ENCODE measurements around the gene MYBBP1A.

MYBBP1A gene

DNA sequence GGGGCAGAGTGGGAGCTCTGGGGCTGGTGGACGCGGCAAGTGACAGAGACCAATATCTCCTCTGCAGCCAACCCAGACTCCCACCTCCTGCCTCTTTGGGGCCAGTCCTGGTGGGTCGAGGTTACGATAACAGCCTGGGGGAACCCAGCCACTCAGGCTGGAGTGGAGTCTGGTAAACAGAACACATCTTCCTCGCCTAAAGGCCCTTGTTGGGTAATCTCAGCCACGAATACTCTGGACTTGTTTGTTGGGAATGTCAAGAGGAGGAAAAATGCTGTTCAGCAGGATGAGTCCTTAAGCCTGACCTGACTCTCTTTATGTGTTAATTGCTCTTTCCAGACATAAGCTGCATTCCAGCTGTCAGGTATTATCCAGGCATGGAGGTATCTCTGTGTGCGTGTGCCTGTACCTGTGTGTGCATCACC, 64.5 kb downstream of the MYBBP1A start:
- Histone ChIP-seq H3K36me3 (ENCODE audit: control insufficient read depth in 4 of 4, insufficient read depth in 4 of 4, low read length in 3 of 4) (peaks cover 0 to 32% (median 2%) of the 10 kb centered on the region in 4 experiments), H3K4me3 (ENCODE audit: control insufficient read depth in 1 of 7, extremely low read depth in 1 of 7, insufficient read depth in 4 of 7, low read depth in 2 of 7, low read length in 6 of 7) (no peak overlapping the region), H3K9me3 (ENCODE audit: control extremely low read depth in 1 of 5, control insufficient read depth in 4 of 5, insufficient read depth in 2 of 5, low read depth in 1 of 5, low read length in 4 of 5) (no peaks in the 10 kb centered on the region), H3K4me1 (ENCODE audit: control extremely low read depth in 1 of 4, control insufficient read depth in 4 of 4, insufficient read depth in 4 of 4, low read length in 3 of 4) (peaks cover 2 to 47% (median 42%) of the 10 kb centered on the region in 4 experiments), H3K27ac (ENCODE audit: insufficient read depth in 1 of 2, low read depth in 1 of 2, low read length in 2 of 2, poor library complexity in 1 of 2, severe bottlenecking in 2 of 2) (no peak overlapping the region), H3K27me3 (replicated peaks in 2 of 5; ENCODE audit: control insufficient read depth in 4 of 5, insufficient read depth in 5 of 5, low read length in 4 of 5) (no peaks in the 10 kb centered on the region)
- CTCF ChIA-PET: interaction anchor here (1.0 to 2.4 kb wide), 5 partner anchors 8 to 72 kb away, joined by 3 to 9 read pairs (median 4); no protein-coding TSS in a partner anchor
- 96% methylated on average over 5 of the region's 7 CpGs for WGBS (ENCODE audit: insufficient coverage)
- no peak for DNase-seq
- POLR2A ChIA-PET: no interaction called here

- 90% methylated on average over 5 of the region's 9 CpGs for WGBS (ENCODE audit: insufficient coverage)
- Histone ChIP-seq H3K4me3 (ENCODE audit: control insufficient read depth in 1 of 7, extremely low read depth in 1 of 7, insufficient read depth in 4 of 7, low read depth in 2 of 7, low read length in 6 of 7) (no peak overlapping the region), H3K27ac (ENCODE audit: insufficient read depth in 1 of 2, low read depth in 1 of 2, low read length in 2 of 2, poor library complexity in 1 of 2, severe bottlenecking in 2 of 2) (no peak overlapping the region), H3K36me3 (ENCODE audit: control insufficient read depth in 4 of 4, insufficient read depth in 4 of 4, low read length in 3 of 4) (peaks cover 0 to 32% (median 2%) of the 10 kb centered on the region in 4 experiments), H3K4me1 (ENCODE audit: control extremely low read depth in 1 of 4, control insufficient read depth in 4 of 4, insufficient read depth in 4 of 4, low read length in 3 of 4) (peaks cover 2 to 52% (median 46%) of the 10 kb centered on the region in 4 experiments), H3K27me3 (replicated peaks in 2 of 5; ENCODE audit: control insufficient read depth in 4 of 5, insufficient read depth in 5 of 5, low read length in 4 of 5) (no peaks in the 10 kb centered on the region), H3K9me3 (ENCODE audit: control extremely low read depth in 1 of 5, control insufficient read depth in 4 of 5, insufficient read depth in 2 of 5, low read depth in 1 of 5, low read length in 4 of 5) (no peaks in the 10 kb centered on the region)
- ChIA-PET POLR2A (no interaction called here), CTCF (interaction anchor here (1.0 to 2.4 kb wide), 5 partner anchors 8 to 72 kb away, joined by 3 to 9 read pairs (median 4); no protein-coding TSS in a partner anchor)
- no peak for DNase-seq
Measured at GRCh38 chr17:4490109-4490591, 65.0 kb downstream of the MYBBP1A start.

DNA sequence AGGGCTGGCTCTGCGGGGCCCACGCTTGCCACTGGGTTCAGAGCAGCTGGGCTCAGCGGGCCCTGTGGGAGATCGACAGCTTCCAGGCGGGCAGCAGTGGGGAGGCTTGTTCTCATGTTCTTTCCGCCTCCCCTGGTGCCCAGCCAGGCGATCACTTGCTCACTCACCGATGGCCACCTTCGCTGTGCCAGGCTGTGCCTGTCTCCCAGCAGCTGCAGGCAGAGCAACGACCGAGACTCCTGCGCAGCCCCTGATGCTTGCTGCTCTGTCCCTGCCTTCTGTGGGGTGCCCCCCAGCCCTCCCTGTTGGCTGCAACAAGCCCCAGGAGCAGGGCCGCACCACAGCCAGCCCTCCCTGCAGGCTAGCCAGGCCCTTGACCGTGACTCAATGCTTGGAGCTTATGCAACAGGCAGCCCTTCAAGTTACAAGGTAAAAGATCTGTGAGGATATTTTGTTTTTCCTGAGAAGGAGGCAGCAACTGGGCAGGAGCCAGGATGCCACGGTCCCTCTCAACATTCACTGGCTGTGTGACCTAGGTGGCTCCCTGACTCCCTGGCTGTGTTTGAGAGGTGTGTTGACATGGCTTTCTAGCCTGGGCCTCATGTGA, 66.1 kb downstream of the MYBBP1A start:
- ChIA-PET POLR2A (no interaction called here), CTCF (interaction anchor here (0.9 to 2.4 kb wide), 3 partner anchors 11 to 71 kb away, joined by 3 to 9 read pairs (median 3); no protein-coding TSS in a partner anchor)
- Histone ChIP-seq H3K27me3 (replicated peaks in 2 of 5; ENCODE audit: control insufficient read depth in 4 of 5, insufficient read depth in 5 of 5, low read length in 4 of 5) (no peaks in the 10 kb centered on the region), H3K4me1 (ENCODE audit: control extremely low read depth in 1 of 4, control insufficient read depth in 4 of 4, insufficient read depth in 4 of 4, low read length in 3 of 4) (peaks cover 2 to 59% (median 50%) of the 10 kb centered on the region in 4 experiments), H3K9me3 (ENCODE audit: control extremely low read depth in 1 of 5, control insufficient read depth in 4 of 5, insufficient read depth in 2 of 5, low read depth in 1 of 5, low read length in 4 of 5) (no peaks in the 10 kb centered on the region), H3K27ac (ENCODE audit: insufficient read depth in 1 of 2, low read depth in 1 of 2, low read length in 2 of 2, poor library complexity in 1 of 2, severe bottlenecking in 2 of 2) (no peak overlapping the region), H3K36me3 (ENCODE audit: control insufficient read depth in 4 of 4, insufficient read depth in 4 of 4, low read length in 3 of 4) (peaks cover 0 to 34% (median 2%) of the 10 kb centered on the region in 4 experiments), H3K4me3 (ENCODE audit: control insufficient read depth in 1 of 7, extremely low read depth in 1 of 7, insufficient read depth in 4 of 7, low read depth in 2 of 7, low read length in 6 of 7) (no peak overlapping the region)
- no peak for DNase-seq
- WGBS (ENCODE audit: insufficient coverage): 98% methylated on average over 14 of the region's 15 CpGs

All from common myeloid progenitor, CD34-positive (primary cell).